Measurements from ENCODE around the gene SELENON. TPM values are rescaled to one million over a fixed set of nuclear protein-coding genes. Genes with fewer than 3 reads are reported as not detected.

The SELENON gene
- total RNA-seq, 1 experiment from 2014 or later: 38.6 TPM

DNA sequence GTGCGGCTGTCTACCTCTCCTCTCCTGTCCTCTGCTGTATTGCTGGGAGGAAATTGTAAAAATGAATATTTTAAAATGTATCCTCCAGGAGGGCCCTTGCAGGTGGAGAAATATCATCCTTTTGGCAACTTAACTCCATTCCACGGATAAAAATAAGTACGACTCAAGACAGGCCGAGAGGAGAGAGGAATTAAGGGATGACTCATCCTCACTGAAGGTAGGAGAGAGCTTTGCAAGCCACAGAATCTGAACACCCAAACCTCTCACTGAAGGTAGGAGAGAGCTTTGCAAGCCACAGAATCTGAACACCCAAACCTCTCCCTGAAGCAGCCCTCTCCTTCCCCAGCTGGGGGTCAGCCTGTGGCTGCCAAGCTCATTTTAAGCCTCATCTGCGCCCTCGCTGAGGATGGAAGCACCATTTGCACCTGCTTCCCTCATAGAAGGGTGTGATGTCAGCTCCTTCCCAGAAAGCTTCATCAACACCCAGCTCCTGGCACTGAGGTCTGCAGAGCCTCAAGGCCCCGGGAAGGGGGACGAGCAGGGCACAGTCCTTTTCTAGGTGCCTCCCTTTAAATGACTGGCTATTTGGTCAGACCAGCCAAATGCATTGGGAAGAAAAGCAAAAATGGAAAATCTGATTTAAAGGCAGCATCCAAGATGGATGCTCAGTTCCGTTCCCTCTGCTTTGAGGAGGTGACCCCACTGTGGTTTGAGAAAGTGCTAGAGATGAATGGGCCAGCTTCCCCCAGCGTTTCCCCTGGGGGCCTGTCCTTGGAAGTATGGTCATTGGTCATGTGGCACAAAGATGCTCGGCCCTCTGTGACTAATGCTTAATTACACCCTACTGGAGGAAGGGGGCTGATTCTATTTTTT lies 12.9 kb upstream of the SELENON start:
- Histone ChIP-seq H3K4me1 (ENCODE audit: insufficient read depth, low read length) (peaks cover 12% of the 10 kb centered on the region; the same call in 1 of the 2 replicates), H3K9me2 (replicated peaks; ENCODE audit: low read length) (no peaks in the 10 kb centered on the region), H3K4me2 (ENCODE audit: low read length) (no peak overlapping the region), H3K27ac (ENCODE audit: low read length) (no peak overlapping the region), H3K9me3 (ENCODE audit: low read length) (no peaks in the 10 kb centered on the region), H2AFZ (ENCODE audit: low read length) (no peak overlapping the region), H3K27me3 (ENCODE audit: low read length) (no peaks in the 10 kb centered on the region), H3K79me2 (ENCODE audit: low read length) (no peaks in the 10 kb centered on the region), H3F3A (ENCODE audit: low read length, unreplicated experiment) (no peaks in the 10 kb centered on the region), H3K36me3 (ENCODE audit: low read depth, low read length) (no peaks in the 10 kb centered on the region), H4K20me1 (ENCODE audit: low read length) (no peaks in the 10 kb centered on the region), H3K9ac (ENCODE audit: low read length) (no peak overlapping the region), H3K4me3 (ENCODE audit: low read length) (no peak overlapping the region)
- CTCF ChIA-PET: interaction anchor here (0.6 kb wide), 1 partner anchor 31 kb away, joined by 4 read pairs; no protein-coding TSS in a partner anchor
- no peak for TF ChIP-seq EZH2phosphoT487 (IDR thresholded peaks at IDR 0.05; ENCODE audit: borderline replicate concordance, low read length)
- TF ChIP-seq, protein P1, sequence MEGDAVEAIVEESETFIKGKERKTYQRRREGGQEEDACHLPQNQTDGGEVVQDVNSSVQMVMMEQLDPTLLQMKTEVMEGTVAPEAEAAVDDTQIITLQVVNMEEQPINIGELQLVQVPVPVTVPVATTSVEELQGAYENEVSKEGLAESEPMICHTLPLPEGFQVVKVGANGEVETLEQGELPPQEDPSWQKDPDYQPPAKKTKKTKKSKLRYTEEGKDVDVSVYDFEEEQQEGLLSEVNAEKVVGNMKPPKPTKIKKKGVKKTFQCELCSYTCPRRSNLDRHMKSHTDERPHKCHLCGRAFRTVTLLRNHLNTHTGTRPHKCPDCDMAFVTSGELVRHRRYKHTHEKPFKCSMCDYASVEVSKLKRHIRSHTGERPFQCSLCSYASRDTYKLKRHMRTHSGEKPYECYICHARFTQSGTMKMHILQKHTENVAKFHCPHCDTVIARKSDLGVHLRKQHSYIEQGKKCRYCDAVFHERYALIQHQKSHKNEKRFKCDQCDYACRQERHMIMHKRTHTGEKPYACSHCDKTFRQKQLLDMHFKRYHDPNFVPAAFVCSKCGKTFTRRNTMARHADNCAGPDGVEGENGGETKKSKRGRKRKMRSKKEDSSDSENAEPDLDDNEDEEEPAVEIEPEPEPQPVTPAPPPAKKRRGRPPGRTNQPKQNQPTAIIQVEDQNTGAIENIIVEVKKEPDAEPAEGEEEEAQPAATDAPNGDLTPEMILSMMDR (conservative IDR thresholded peaks at IDR 0.05; ENCODE audit: low read depth, low read length): no peak
- no peak for TF ChIP-seq EZH2 (IDR thresholded peaks at IDR 0.05; ENCODE audit: low read length, unreplicated experiment)
- no TSS peak for BruUV-seq (replicated peaks)
- intact Hi-C loops (cut with micrococcal nuclease): no loop called here
- DNase-seq (peak; percentile 36), ATAC-seq (peak; percentile 66)
- POLR2A ChIA-PET (ENCODE audit: unreplicated experiment): interaction anchor here (0.6 kb wide), 1 partner anchor 13 kb away, joined by 5 read pairs; no protein-coding TSS in a partner anchor

DNA sequence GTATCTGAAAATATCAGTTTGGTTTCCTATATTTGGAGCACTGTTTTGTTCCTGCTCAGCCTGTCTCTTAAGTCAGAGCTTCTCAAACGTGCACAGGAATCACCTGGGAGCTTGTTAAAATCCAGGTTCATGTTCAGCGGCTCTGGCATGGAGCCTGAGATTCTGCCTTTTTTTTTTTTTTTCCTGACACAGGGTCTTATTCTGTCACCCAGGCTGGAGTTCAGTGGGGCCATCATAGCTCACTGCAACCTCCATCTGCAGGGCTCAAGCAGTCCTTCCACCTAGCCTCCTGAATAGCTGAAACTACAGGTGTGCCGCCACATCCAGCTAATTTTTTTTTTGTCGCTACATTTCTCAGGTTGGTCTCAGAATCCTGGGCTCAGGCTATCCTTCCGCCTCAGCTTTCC lies 12.2 kb upstream of the SELENON start:
- no peak for DNase-seq
- H3K4me1 ChIP-seq (ENCODE audit: insufficient read depth, low read length): peaks cover 12% of the 10 kb centered on the region; the same call in 1 of the 2 replicates
- H3F3A ChIP-seq (ENCODE audit: low read length, unreplicated experiment): no peaks in the 10 kb centered on the region
- no peaks in the 10 kb centered on the region for H3K36me3 ChIP-seq (ENCODE audit: low read depth, low read length)
- no peak for TF ChIP-seq EZH2 (IDR thresholded peaks at IDR 0.05; ENCODE audit: low read length, unreplicated experiment)
- TF ChIP-seq, protein P1 (conservative IDR thresholded peaks at IDR 0.05; ENCODE audit: low read depth, low read length): no peak
- no peak for TF ChIP-seq EZH2phosphoT487 (IDR thresholded peaks at IDR 0.05; ENCODE audit: borderline replicate concordance, low read length)
- ChIA-PET CTCF (interaction anchor here (0.6 kb wide), 1 partner anchor 31 kb away, joined by 4 read pairs; no protein-coding TSS in a partner anchor), POLR2A (ENCODE audit: unreplicated experiment) (interaction anchor here (0.6 kb wide), 1 partner anchor 14 kb away, joined by 5 read pairs; no protein-coding TSS in a partner anchor)
- no peaks in the 10 kb centered on the region for H3K27me3 ChIP-seq (ENCODE audit: low read length)
- no peak overlapping the region for H3K4me3 ChIP-seq (ENCODE audit: low read length)
- no peak overlapping the region for H3K9ac ChIP-seq (ENCODE audit: low read length)
- no peak overlapping the region for H3K4me2 ChIP-seq (ENCODE audit: low read length)
- H3K9me3 ChIP-seq (ENCODE audit: low read length): no peaks in the 10 kb centered on the region
- no TSS peak for BruUV-seq (replicated peaks)
- no peaks in the 10 kb centered on the region for H3K79me2 ChIP-seq (ENCODE audit: low read length)
- H3K9me2 ChIP-seq (replicated peaks; ENCODE audit: low read length): no peaks in the 10 kb centered on the region
- no peaks in the 10 kb centered on the region for H4K20me1 ChIP-seq (ENCODE audit: low read length)
- ATAC-seq: no peak
- intact Hi-C loops (cut with micrococcal nuclease): no loop called here
- H2AFZ ChIP-seq (ENCODE audit: low read length): no peak overlapping the region
- no peak overlapping the region for H3K27ac ChIP-seq (ENCODE audit: low read length)

DNA sequence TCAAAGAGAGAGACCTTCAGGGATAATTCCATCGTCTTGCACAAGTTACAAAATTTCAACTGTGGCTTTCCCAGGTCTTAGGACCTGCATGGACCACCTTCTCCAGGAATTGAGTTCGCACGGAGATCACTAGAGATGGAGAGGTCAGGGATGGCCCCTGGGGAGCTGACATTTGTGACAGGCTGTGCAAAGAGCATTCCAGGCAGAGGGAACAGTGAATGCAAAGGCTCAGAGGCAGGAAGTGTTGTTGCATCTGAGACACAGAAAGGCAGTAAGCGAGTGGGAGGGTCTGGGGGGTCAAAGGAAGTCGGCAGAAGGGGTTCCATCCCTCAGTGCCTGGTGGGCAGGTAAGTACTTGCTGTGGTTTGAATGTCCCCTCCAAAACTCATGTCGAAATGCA lies 9.5 kb upstream of the SELENON start:
- no peak overlapping the region for H3K9ac ChIP-seq (ENCODE audit: low read length)
- no TSS peak for BruUV-seq (replicated peaks)
- no peak overlapping the region for H3K4me3 ChIP-seq (ENCODE audit: low read length)
- no peaks in the 10 kb centered on the region for H3K36me3 ChIP-seq (ENCODE audit: low read depth, low read length)
- no peaks in the 10 kb centered on the region for H3K9me3 ChIP-seq (ENCODE audit: low read length)
- no peak for DNase-seq
- H3K9me2 ChIP-seq (replicated peaks; ENCODE audit: low read length): no peaks in the 10 kb centered on the region
- no peak overlapping the region for H3K4me2 ChIP-seq (ENCODE audit: low read length)
- H3K27me3 ChIP-seq (ENCODE audit: low read length): no peaks in the 10 kb centered on the region
- TF ChIP-seq, protein P1 (conservative IDR thresholded peaks at IDR 0.05; ENCODE audit: low read depth, low read length): no peak
- no peak for TF ChIP-seq EZH2 (IDR thresholded peaks at IDR 0.05; ENCODE audit: low read length, unreplicated experiment)
- TF ChIP-seq EZH2phosphoT487 (IDR thresholded peaks at IDR 0.05; ENCODE audit: borderline replicate concordance, low read length): no peak
- intact Hi-C loops (cut with micrococcal nuclease): loop anchor here (10.0 kb wide), 1 partner anchor 96 kb away; no protein-coding TSS in a partner anchor
- ATAC-seq: no peak
- no peaks in the 10 kb centered on the region for H3F3A ChIP-seq (ENCODE audit: low read length, unreplicated experiment)
- POLR2A ChIA-PET (ENCODE audit: unreplicated experiment): no interaction called here
- no peak overlapping the region for H2AFZ ChIP-seq (ENCODE audit: low read length)
- H3K79me2 ChIP-seq (ENCODE audit: low read length): no peaks in the 10 kb centered on the region
- no peaks in the 10 kb centered on the region for H4K20me1 ChIP-seq (ENCODE audit: low read length)
- H3K4me1 ChIP-seq (ENCODE audit: insufficient read depth, low read length): peaks cover 12% of the 10 kb centered on the region; the same call in 1 of the 2 replicates
- no peak overlapping the region for H3K27ac ChIP-seq (ENCODE audit: low read length)
- CTCF ChIA-PET: no interaction called here

Measured in PC-3 (cell line).